Right lobe of liver (tissue), 4 donors: ENCODE results near the gene TBC1D23.

Source experiments
- CTCF ChIP-seq, 4 donors: fragments of 200-600 bp in 3 of 4; fragments of 450-650 bp in 1 of 4; IDR thresholded peaks; one replicate each; pipeline versions ENCODE4 v1.5.1 to v1.8.0; 2016 to 2022; ENCODE audit warnings: antibody characterized with exemption in 4 of 4, mild to moderate bottlenecking in 2 of 4
- POLR2A ChIP-seq: fragments of 450-650 bp; IDR thresholded peaks from one replicate; pipeline ENCODE4 v1.6.1; 2017; ENCODE audit warnings: antibody characterized with exemption, mild to moderate bottlenecking
- donor health status: DM: no; HTN: no; CAD: no.
- donor health status: DM: no; HTN: no; CAD: no.
- donor health status: DM: no; HTN: yes; CAD: no.

- TF ChIP-seq CTCF (IDR thresholded peaks at IDR 0.05) (no peak), POLR2A (no peak)
Observed at GRCh38 chr3:100297784-100298183, 37.0 kb downstream of the TBC1D23 start.
